NCI-H128 (cell line): ENCODE measurements around the gene TTC3.

Experiments used
- DNase-seq: peaks from one replicate; lab custom pipeline; 2025; ENCODE audit not compliant: unreplicated experiment; lab: John Stamatoyannopoulos, UW

TTC3 gene

GRCh38 chr21:37244501-37245095 lies 171.5 kb downstream of the TTC3 start:
- DNase-seq = no peak

- DNase-seq = no peak
Observed at GRCh38 chr21:37245151-37245550, 172.1 kb downstream of the TTC3 start.

- no peak for DNase-seq
Observed at GRCh38 chr21:37248298-37248697, 175.2 kb downstream of the TTC3 start.

GRCh38 chr21:37249112-37249904 lies 176.3 kb downstream of the TTC3 start:
- DNase-seq = no peak

- DNase-seq = no peak
Observed at GRCh38 chr21:37251294-37251634, 178.2 kb downstream of the TTC3 start.
